Endothelial cell (in vitro differentiated cells): Measurements from ENCODE around the gene DRC3. TPM values are rescaled to one million over a fixed set of nuclear protein-coding genes. Genes with fewer than 3 reads are reported as not detected.

Experiments used
- DNase-seq: peaks from one replicate; pipeline ENCODE4 v3.0.0; 2021; ENCODE audit warnings: low spot score
- H3K27ac Mint-ChIP-seq: one replicate; pipeline ENCODE4 v1.8.0; 2021; ENCODE audit warnings: mixed read lengths, inconsistent platforms; ENCODE audit not compliant: unreplicated experiment
- H3K27me3 Mint-ChIP-seq: one replicate; pipeline ENCODE4 v1.8.0; 2021; ENCODE audit warnings: mild to moderate bottlenecking, moderate library complexity, mixed read lengths, inconsistent platforms; ENCODE audit not compliant: unreplicated experiment
- H3K36me3 Mint-ChIP-seq: one replicate; pipeline ENCODE4 v1.8.0; 2021; ENCODE audit warnings: mild to moderate bottlenecking, low read depth, mixed read lengths, inconsistent platforms; ENCODE audit not compliant: unreplicated experiment
- H3K4me1 Mint-ChIP-seq: one replicate; pipeline ENCODE4 v1.8.0; 2021; ENCODE audit warnings: mild to moderate bottlenecking, mixed read lengths, inconsistent platforms; ENCODE audit not compliant: unreplicated experiment
- H3K4me3 Mint-ChIP-seq: one replicate; pipeline ENCODE4 v1.8.0; 2021; ENCODE audit warnings: mild to moderate bottlenecking, mixed read lengths, inconsistent platforms; ENCODE audit not compliant: unreplicated experiment
- H3K9me3 Mint-ChIP-seq: one replicate; pipeline ENCODE4 v1.8.0; 2021; ENCODE audit warnings: mixed read lengths, inconsistent platforms; ENCODE audit not compliant: unreplicated experiment
- CTCF ChIP-seq: fragments of 200-600 bp; sonication (generic); IDR thresholded peaks from one replicate; pipeline ENCODE4 v1.5.0; 2021; ENCODE audit warnings: antibody characterized with exemption; ENCODE audit not compliant: unreplicated experiment
- total RNA-seq: library from RNA; stranded (reverse); fragmentation: NEBNext Ultra II Directional; extraction: Animal tissue kit (Norgen Biotek cat#: 25700); gene quantifications from one replicate; pipeline ENCODE4 v1.2.1, GENCODE V29; 2021; ENCODE audit not compliant: unreplicated experiment

DRC3 gene
- total RNA-seq, 1 donor from 2014 or later = 4.3 TPM

- no peak for TF ChIP-seq CTCF
- H3K27ac Mint-ChIP-seq = no peak overlapping the region
- DNase-seq = no peak
- peaks cover 7% of the 10 kb centered on the region for H3K4me1 Mint-ChIP-seq
- H3K9me3 Mint-ChIP-seq = no peaks in the 10 kb centered on the region
- no peaks in the 10 kb centered on the region for H3K36me3 Mint-ChIP-seq
- peaks cover 2% of the 10 kb centered on the region for H3K27me3 Mint-ChIP-seq
- no peak overlapping the region for H3K4me3 Mint-ChIP-seq
Measured at GRCh38 chr17:18019838-18020154, 47.1 kb downstream of the DRC3 start.

- Mint-ChIP-seq H3K9me3 (no peaks in the 10 kb centered on the region), H3K4me1 (peaks cover 10% of the 10 kb centered on the region), H3K27me3 (peaks cover 2% of the 10 kb centered on the region), H3K36me3 (no peaks in the 10 kb centered on the region), H3K27ac (no peak overlapping the region), H3K4me3 (no peak overlapping the region)
- DNase-seq = no peak
- no peak for TF ChIP-seq CTCF
Measured at GRCh38 chr17:18020971-18021370, 48.3 kb downstream of the DRC3 start.

- Mint-ChIP-seq H3K27me3 (peaks cover 2% of the 10 kb centered on the region), H3K4me3 (no peak overlapping the region), H3K9me3 (no peaks in the 10 kb centered on the region), H3K36me3 (no peaks in the 10 kb centered on the region), H3K27ac (no peak overlapping the region), H3K4me1 (peaks cover 10% of the 10 kb centered on the region)
- no peak for DNase-seq
- no peak for TF ChIP-seq CTCF
Measured at GRCh38 chr17:18021372-18021771, 48.7 kb downstream of the DRC3 start.

- no peak overlapping the region for H3K4me3 Mint-ChIP-seq
- no peak for DNase-seq
- no peaks in the 10 kb centered on the region for H3K36me3 Mint-ChIP-seq
- peaks cover 3% of the 10 kb centered on the region for H3K4me1 Mint-ChIP-seq
- H3K27ac Mint-ChIP-seq = peak overlapping the region; percentile 64
- H3K27me3 Mint-ChIP-seq = no peaks in the 10 kb centered on the region
- no peaks in the 10 kb centered on the region for H3K9me3 Mint-ChIP-seq
- TF ChIP-seq CTCF = no peak
Measured at GRCh38 chr17:18025241-18025944, 52.7 kb downstream of the DRC3 start.

- TF ChIP-seq CTCF = no peak
- Mint-ChIP-seq H3K9me3 (no peaks in the 10 kb centered on the region), H3K36me3 (no peaks in the 10 kb centered on the region), H3K27me3 (no peaks in the 10 kb centered on the region), H3K4me1 (peaks cover 4% of the 10 kb centered on the region), H3K27ac (no peak overlapping the region), H3K4me3 (no peak overlapping the region)
- no peak for DNase-seq
Measured at GRCh38 chr17:18025945-18026776, 53.5 kb downstream of the DRC3 start.
